ENCODE measurements around the gene MECR.

Gene MECR

DNA sequence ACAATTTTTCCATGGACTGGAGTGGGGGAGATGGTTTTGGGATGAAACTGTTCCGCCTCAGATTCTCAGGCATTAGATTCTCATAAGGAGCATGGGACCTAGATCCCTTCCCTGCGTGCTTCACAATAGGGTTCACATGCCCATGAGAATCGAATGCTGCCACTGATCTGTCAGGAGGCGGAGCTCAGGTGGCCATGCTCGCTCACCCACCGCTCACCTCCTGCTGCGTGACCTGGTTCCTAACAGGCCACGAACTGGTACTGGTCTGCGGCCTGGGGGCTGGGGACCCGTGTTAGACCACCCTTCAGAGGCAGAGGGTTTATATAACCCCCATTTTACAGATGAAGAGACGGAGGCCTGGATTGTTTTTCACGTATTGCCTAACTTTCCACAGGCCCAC is 32.7 kb downstream of the MECR start:
- no peak overlapping the region for H3K4me3 ChIP-seq (replicated peaks; ENCODE audit: low read depth, low read length)
- TF ChIP-seq, protein P1, sequence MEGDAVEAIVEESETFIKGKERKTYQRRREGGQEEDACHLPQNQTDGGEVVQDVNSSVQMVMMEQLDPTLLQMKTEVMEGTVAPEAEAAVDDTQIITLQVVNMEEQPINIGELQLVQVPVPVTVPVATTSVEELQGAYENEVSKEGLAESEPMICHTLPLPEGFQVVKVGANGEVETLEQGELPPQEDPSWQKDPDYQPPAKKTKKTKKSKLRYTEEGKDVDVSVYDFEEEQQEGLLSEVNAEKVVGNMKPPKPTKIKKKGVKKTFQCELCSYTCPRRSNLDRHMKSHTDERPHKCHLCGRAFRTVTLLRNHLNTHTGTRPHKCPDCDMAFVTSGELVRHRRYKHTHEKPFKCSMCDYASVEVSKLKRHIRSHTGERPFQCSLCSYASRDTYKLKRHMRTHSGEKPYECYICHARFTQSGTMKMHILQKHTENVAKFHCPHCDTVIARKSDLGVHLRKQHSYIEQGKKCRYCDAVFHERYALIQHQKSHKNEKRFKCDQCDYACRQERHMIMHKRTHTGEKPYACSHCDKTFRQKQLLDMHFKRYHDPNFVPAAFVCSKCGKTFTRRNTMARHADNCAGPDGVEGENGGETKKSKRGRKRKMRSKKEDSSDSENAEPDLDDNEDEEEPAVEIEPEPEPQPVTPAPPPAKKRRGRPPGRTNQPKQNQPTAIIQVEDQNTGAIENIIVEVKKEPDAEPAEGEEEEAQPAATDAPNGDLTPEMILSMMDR (IDR thresholded peaks at IDR 0.05; ENCODE audit: low read depth, low read length, missing control alignments): no peak
- no peak for DNase-seq (ENCODE audit: extremely low read depth, low read depth)

DNA sequence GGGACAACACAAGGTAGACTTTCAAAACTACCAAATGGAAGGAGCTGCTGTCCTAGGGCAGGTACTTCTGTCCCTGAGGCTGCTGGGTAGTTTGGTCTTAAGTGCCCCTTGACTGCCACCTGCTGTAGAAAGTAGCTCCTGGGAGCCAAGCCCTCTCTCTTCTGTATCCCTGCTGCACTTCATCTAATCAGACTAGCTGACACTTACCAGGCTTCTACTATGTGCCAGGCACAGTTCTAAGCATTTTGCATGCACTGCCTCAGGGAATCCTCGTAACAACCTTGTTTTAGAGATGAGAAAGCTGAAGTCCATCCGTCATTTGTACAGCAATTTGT is 33.2 kb downstream of the MECR start:
- DNase-seq (ENCODE audit: extremely low read depth, low read depth): no peak
- TF ChIP-seq, protein P1 (IDR thresholded peaks at IDR 0.05; ENCODE audit: low read depth, low read length, missing control alignments): peak; percentile 54
- no peak overlapping the region for H3K4me3 ChIP-seq (replicated peaks; ENCODE audit: low read depth, low read length)

DNA sequence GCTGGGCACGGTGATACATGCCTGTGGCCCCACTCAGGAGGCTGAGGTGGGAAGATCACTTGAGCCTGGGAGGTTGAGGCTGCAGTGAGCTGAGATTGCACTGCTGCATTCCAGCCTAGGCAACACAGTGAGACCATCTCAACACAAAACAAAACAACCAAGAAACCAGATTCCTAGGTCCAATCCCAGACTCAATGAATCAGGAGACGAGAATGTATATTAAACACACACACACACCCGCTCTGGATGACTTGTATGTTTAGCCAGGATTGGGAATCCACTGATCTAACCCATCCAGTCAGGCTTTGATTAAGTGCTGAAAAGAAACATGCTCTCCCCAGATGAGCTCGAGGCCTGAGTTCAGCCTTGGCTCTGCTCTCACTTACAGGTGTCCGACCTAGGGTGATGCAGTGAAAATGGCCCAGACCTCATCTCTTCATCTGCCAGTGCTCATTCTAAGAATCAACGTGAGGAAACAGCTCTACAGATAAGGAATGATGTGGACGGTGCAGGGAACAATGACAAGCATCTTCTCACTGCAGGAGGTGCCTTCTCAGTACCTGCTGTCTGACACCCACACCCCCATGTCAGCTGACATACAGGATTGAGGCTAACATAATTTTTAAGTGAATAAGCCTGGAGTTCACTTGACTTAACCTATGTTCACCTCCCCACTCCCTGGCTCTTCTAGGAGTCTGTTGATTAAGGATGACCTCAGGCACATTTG is 33.7 kb downstream of the MECR start:
- H3K4me3 ChIP-seq (replicated peaks; ENCODE audit: low read depth, low read length): no peak overlapping the region
- peak; percentile 59 for DNase-seq (ENCODE audit: extremely low read depth, low read depth)
- TF ChIP-seq, protein P1 (IDR thresholded peaks at IDR 0.05; ENCODE audit: low read depth, low read length, missing control alignments): no peak

GRCh38 chr1:29195881-29196291 is 34.8 kb downstream of the MECR start:
- no peak for DNase-seq (ENCODE audit: extremely low read depth, low read depth)
- TF ChIP-seq, protein P1 (IDR thresholded peaks at IDR 0.05; ENCODE audit: low read depth, low read length, missing control alignments): no peak

GRCh38 chr1:29193879-29194455 is 36.8 kb downstream of the MECR start:
- TF ChIP-seq, protein P1 (IDR thresholded peaks at IDR 0.05; ENCODE audit: low read depth, low read length, missing control alignments): no peak
- DNase-seq (ENCODE audit: extremely low read depth, low read depth): no peak
- H3K4me3 ChIP-seq (replicated peaks; ENCODE audit: low read depth, low read length): no peak overlapping the region

More at GRCh38 chr1:29195881-29196291, 34.8 kb downstream of the MECR start:
- no peak overlapping the region for H3K4me3 ChIP-seq (replicated peaks; ENCODE audit: low read depth, low read length)

DNA sequence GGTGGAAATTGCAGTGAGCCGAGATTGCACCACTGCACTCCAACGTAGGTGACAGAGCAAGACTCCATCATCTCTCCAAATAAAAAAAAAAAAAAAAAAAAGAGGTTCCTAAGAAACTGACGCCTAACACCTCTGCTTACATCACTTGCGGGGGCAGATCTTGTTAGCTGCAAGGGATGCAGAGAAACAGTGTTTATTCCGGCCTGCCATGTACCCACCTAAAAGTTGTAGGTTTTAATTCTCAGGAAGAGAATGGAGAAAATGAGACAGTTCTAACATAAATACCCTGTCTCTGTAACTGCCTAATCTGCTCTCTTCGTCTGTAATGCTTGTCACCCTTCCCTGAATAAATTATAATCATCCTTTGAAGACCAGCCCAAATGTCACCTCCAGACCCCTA is 40.0 kb downstream of the MECR start:
- H3K4me3 ChIP-seq (replicated peaks; ENCODE audit: low read depth, low read length): no peak overlapping the region
- TF ChIP-seq, protein P1 (IDR thresholded peaks at IDR 0.05; ENCODE audit: low read depth, low read length, missing control alignments): no peak
- no peak for DNase-seq (ENCODE audit: extremely low read depth, low read depth)

All from HFF-Myc (cell line).